ENCODE results near the gene FAM110A.

DNA sequence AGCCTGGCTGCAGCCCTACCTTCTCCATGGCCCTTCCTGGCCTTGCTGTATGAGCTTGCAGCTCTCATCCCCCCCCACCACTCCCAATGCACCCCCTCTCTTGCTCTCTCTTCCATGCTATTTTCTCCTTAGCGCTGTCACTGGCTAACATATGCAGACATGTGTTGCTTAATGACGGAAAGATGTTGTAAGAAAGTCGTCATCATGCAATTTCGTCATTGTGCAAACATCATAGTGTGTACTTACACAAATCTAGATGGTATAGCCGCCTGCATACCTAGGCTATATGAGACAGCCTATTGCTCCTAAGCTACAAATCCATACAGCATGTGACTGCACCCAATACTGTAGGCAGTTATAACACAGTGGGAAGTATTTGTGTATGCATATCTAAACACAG, 55.6 kb downstream of the FAM110A start:
- TF ChIP-seq EZH2phosphoT487 (IDR thresholded peaks at IDR 0.05; ENCODE audit: borderline replicate concordance): no peak
- TF ChIP-seq, protein P1, sequence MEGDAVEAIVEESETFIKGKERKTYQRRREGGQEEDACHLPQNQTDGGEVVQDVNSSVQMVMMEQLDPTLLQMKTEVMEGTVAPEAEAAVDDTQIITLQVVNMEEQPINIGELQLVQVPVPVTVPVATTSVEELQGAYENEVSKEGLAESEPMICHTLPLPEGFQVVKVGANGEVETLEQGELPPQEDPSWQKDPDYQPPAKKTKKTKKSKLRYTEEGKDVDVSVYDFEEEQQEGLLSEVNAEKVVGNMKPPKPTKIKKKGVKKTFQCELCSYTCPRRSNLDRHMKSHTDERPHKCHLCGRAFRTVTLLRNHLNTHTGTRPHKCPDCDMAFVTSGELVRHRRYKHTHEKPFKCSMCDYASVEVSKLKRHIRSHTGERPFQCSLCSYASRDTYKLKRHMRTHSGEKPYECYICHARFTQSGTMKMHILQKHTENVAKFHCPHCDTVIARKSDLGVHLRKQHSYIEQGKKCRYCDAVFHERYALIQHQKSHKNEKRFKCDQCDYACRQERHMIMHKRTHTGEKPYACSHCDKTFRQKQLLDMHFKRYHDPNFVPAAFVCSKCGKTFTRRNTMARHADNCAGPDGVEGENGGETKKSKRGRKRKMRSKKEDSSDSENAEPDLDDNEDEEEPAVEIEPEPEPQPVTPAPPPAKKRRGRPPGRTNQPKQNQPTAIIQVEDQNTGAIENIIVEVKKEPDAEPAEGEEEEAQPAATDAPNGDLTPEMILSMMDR (conservative IDR thresholded peaks at IDR 0.05; ENCODE audit: low read length): no peak
